ENCODE results near the gene SIK2. TPM values are rescaled to one million over a fixed set of nuclear protein-coding genes. Genes with fewer than 3 reads are reported as not detected.
A peak's percentile ranks its signal among the peaks of the same experiment; 100 is the strongest.

The SIK2 gene
- total and polyA plus RNA-seq, 4 experiments from 2014 or later, result 0.04 to 13.8 (median 6.6) TPM

DNA sequence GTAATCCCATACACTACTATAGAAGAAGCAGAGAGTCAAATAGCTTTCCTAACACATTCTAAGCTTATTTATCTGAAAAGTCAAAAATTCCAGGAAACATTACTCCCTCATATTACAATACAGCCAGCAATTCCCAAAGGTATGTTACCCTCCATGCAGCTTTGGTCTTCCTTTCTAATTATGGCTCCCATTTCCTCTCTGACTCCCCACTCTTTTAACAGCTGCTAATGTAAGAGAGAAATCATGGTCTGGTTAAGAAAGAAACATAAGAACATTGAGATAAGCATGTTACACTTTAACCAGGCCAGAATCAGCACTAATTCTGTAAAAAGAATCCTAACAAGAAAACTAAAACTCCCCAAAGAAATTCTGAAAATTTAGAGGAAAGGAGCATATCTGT lies 157.1 kb downstream of the SIK2 start:
- Mint-ChIP-seq H3K9me3 (peaks cover 0 to 2% (median 0%) of the 10 kb centered on the region in 8 donors), H3K4me1 (peaks cover 17 to 31% (median 23%) of the 10 kb centered on the region in 4 donors), H3K27me3 (no peaks in the 10 kb centered on the region), H3K36me3 (peaks cover 48 to 72% of the 10 kb centered on the region in 2 donors), H3K4me3 (no peak overlapping the region), H3K27ac (no peak overlapping the region)
- no peaks in the 10 kb centered on the region for H3K9me3 ChIP-seq (ENCODE audit: control insufficient read depth in 1 of 2, low read length in 2 of 2)
- H3K36me3 ChIP-seq (ENCODE audit: insufficient read depth, low read length), result peaks cover 33% of the 10 kb centered on the region
- H3K4me1 ChIP-seq (ENCODE audit: insufficient read depth, low read length), result peaks cover 8% of the 10 kb centered on the region
- no peaks in the 10 kb centered on the region for H3K27me3 ChIP-seq (ENCODE audit: insufficient read depth, low read length)
- H3K4me3 ChIP-seq (ENCODE audit: low read length in 2 of 2), result no peak overlapping the region
- intact Hi-C loops (cut with micrococcal nuclease), result no loop called here
- no peak for DNase-seq
- ChIA-PET CTCF (ENCODE audit: partially characterized antibody) (interaction anchor here (1.2 to 2.6 kb wide), 2 partner anchors 17 to 172 kb away, joined by 3 to 19 read pairs; no protein-coding TSS in a partner anchor), POLR2A (ENCODE audit: partially characterized antibody) (interaction anchor here (1.1 kb wide), 1 partner anchor 9 kb away, joined by 3 read pairs; no protein-coding TSS in a partner anchor)
- no peak overlapping the region for H3K27ac ChIP-seq (ENCODE audit: low read depth, low read length)

DNA sequence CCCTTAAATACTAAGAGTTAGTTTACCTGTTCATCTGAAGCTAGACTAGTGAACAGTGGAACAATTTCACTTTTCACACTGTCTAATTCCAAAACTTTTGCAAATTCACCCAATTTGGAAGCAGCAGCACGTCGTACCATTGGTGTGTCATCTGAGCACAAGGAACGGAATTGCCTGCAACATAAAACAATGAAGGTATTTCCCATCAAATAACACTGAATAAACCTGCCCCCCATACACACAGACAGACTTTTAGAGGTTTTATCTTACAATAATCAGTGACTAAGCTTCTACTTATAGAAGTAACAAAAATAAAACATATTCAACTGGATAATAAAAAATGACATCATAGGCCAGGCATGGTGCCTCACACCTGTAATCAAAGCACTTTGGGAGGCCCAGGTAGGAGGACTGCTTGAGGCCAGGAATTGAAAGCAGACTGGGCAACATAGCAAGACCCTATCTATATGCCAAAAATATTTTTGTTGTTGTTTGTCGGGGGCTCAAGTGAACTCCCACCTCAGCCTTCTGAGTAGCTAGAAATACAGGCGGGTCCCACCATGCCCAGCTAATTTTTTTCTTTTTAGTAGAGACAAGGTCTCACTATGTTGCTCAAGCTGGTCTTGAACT lies 157.6 kb downstream of the SIK2 start:
- Mint-ChIP-seq H3K4me3 (no peak overlapping the region), H3K27ac (peak overlapping the region in 1 of 7 donors; percentile 17), H3K4me1 (peaks cover 21 to 36% (median 28%) of the 10 kb centered on the region in 4 donors), H3K27me3 (no peaks in the 10 kb centered on the region), H3K36me3 (peaks cover 47 to 73% of the 10 kb centered on the region in 2 donors), H3K9me3 (peaks cover 0 to 2% (median 0%) of the 10 kb centered on the region in 8 donors)
- peaks cover 13% of the 10 kb centered on the region for H3K4me1 ChIP-seq (ENCODE audit: insufficient read depth, low read length)
- intact Hi-C loops (cut with micrococcal nuclease), result no loop called here
- H3K36me3 ChIP-seq (ENCODE audit: insufficient read depth, low read length), result peaks cover 32% of the 10 kb centered on the region
- H3K27ac ChIP-seq (ENCODE audit: low read depth, low read length), result no peak overlapping the region
- DNase-seq, result no peak
- no peak overlapping the region for H3K4me3 ChIP-seq (ENCODE audit: low read length in 2 of 2)
- H3K9me3 ChIP-seq (ENCODE audit: control insufficient read depth in 1 of 2, low read length in 2 of 2), result no peaks in the 10 kb centered on the region
- H3K27me3 ChIP-seq (ENCODE audit: insufficient read depth, low read length), result no peaks in the 10 kb centered on the region
- POLR2A ChIA-PET (ENCODE audit: partially characterized antibody), result no interaction called here
- CTCF ChIA-PET (ENCODE audit: partially characterized antibody), result interaction anchor here (1.2 to 2.6 kb wide), 3 partner anchors 10 to 173 kb away, joined by 3 to 19 read pairs (median 5); no protein-coding TSS in a partner anchor

DNA sequence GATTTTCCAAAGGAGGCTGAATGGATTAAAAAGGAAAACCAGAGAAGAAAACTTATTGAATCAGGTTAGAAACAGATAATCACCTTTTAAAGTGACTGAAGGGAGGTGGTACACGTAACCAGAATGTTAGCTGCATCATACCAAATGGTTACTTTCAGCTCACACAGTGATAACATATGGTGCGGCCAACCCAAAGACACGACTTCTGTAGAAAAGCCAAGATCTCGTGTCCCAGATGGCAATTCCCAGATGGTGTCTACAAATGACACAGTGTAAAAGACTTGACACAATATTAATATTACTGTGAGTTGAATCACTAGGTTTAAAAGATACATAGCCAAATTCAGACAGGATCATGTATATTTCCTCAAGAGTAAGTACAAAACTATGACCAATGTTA lies 158.8 kb downstream of the SIK2 start:
- Histone ChIP-seq H3K27me3 (ENCODE audit: insufficient read depth, low read length) (no peaks in the 10 kb centered on the region), H3K36me3 (ENCODE audit: insufficient read depth, low read length) (peaks cover 26% of the 10 kb centered on the region), H3K4me3 (ENCODE audit: low read length in 2 of 2) (no peak overlapping the region), H3K4me1 (ENCODE audit: insufficient read depth, low read length) (peaks cover 17% of the 10 kb centered on the region), H3K27ac (ENCODE audit: low read depth, low read length) (no peak overlapping the region), H3K9me3 (ENCODE audit: control insufficient read depth in 1 of 2, low read length in 2 of 2) (no peaks in the 10 kb centered on the region)
- no peaks in the 10 kb centered on the region for H3K27me3 Mint-ChIP-seq
- no peak overlapping the region for H3K4me3 Mint-ChIP-seq
- DNase-seq, result no peak
- H3K9me3 Mint-ChIP-seq, result peaks cover 0 to 2% (median 0%) of the 10 kb centered on the region in 8 donors
- H3K4me1 Mint-ChIP-seq, result peaks cover 28 to 45% (median 33%) of the 10 kb centered on the region in 4 donors
- CTCF ChIA-PET (ENCODE audit: partially characterized antibody), result interaction anchor here (1.3 to 7.8 kb wide), 5 partner anchors 9 to 174 kb away, joined by 3 to 50 read pairs (median 5); partner anchors contain the start of gene SIK2
- POLR2A ChIA-PET (ENCODE audit: partially characterized antibody), result no interaction called here
- peak overlapping the region in 1 of 7 donors; percentile 76 for H3K27ac Mint-ChIP-seq
- peaks cover 47 to 79% of the 10 kb centered on the region in 2 donors for H3K36me3 Mint-ChIP-seq
- intact Hi-C loops (cut with micrococcal nuclease), result no loop called here

DNA sequence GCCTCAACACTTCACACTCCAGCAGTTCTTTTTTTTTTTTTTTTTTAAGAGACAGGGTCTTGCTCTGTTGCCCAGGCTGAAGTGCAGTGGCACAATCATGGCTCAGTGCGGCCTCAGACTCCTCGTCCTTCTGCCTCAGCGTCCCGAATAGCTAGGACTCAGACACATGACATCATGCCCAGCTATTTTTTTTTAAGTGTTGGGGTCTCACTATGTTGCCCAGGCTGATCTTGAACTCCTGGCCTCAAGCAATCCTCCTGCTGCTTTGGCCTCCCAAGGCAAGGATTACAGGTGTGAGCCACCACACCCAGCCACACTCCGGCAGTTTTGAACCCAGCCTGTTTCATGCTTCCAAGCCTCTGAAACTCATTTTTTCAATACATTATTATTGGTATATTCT lies 160.3 kb downstream of the SIK2 start:
- H3K4me3 Mint-ChIP-seq, result peak overlapping the region in 1 of 8 donors; percentile 17
- ChIA-PET POLR2A (ENCODE audit: partially characterized antibody) (interaction anchor here (1.5 kb wide), 1 partner anchor 15 kb away, joined by 3 read pairs; no protein-coding TSS in a partner anchor), CTCF (ENCODE audit: partially characterized antibody) (interaction anchor here (0.7 to 8.8 kb wide), 8 partner anchors 14 to 758 kb away, joined by 3 to 103 read pairs (median 4); partner anchors contain the start of gene SIK2)
- Histone ChIP-seq H3K4me3 (ENCODE audit: low read length in 2 of 2) (no peak overlapping the region), H3K27me3 (ENCODE audit: insufficient read depth, low read length) (no peaks in the 10 kb centered on the region), H3K36me3 (ENCODE audit: insufficient read depth, low read length) (peaks cover 26% of the 10 kb centered on the region), H3K4me1 (ENCODE audit: insufficient read depth, low read length) (peaks cover 24% of the 10 kb centered on the region), H3K27ac (ENCODE audit: low read depth, low read length) (no peak overlapping the region), H3K9me3 (ENCODE audit: control insufficient read depth in 1 of 2, low read length in 2 of 2) (no peaks in the 10 kb centered on the region)
- H3K27me3 Mint-ChIP-seq, result no peaks in the 10 kb centered on the region
- no peak for DNase-seq
- H3K9me3 Mint-ChIP-seq, result peaks cover 0 to 2% (median 0%) of the 10 kb centered on the region in 8 donors
- peak overlapping the region in 2 of 7 donors; percentile 31 to 37 for H3K27ac Mint-ChIP-seq
- H3K4me1 Mint-ChIP-seq, result peaks cover 31 to 58% (median 37%) of the 10 kb centered on the region in 4 donors
- intact Hi-C loops (cut with micrococcal nuclease), result no loop called here
- peaks cover 43 to 71% of the 10 kb centered on the region in 2 donors for H3K36me3 Mint-ChIP-seq

DNA sequence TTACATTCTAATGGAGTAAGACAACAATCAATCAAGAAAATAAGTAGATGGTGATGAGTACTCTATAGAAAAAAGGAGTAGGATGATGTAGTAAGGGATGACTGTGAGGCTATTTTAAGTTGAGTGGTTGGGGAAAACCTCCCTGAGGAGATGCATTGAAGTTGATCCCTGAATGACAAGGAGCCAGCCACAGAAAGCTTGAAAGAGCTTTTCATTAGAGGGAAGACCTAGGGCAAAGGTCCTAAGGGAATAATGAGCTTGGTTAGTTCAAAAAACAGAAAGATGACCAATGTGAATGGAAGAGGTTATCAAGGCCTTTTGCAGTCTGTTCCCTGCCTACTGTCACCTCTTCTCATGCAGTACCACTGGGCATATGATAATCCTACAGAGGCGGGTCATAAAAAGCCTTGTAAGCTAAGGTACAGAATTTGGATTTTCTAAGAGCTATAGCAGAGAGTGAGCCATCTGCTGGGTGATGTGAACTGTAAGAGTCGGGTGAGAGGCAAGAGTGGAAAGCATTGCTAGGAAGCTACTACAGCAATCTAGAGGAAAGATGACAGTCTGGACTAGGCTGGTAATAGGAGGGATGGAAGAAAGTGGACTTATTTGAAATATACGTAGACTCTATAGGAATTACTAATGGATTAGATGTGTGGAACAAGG lies 160.9 kb downstream of the SIK2 start:
- ChIA-PET CTCF (ENCODE audit: partially characterized antibody) (interaction anchor here (0.7 to 8.8 kb wide), 7 partner anchors 13 to 758 kb away, joined by 3 to 103 read pairs (median 5); partner anchors contain the start of gene SIK2), POLR2A (ENCODE audit: partially characterized antibody) (interaction anchor here (1.5 to 2.7 kb wide), 2 partner anchors 14 to 160 kb away, joined by 3 to 9 read pairs; partner anchors contain the start of gene SIK2)
- no peaks in the 10 kb centered on the region for H3K9me3 Mint-ChIP-seq
- no peak overlapping the region for H3K27ac ChIP-seq (ENCODE audit: low read depth, low read length)
- H3K27me3 ChIP-seq (ENCODE audit: insufficient read depth, low read length), result no peaks in the 10 kb centered on the region
- H3K4me3 Mint-ChIP-seq, result peak overlapping the region in 4 of 8 donors; percentile 1 to 59 (median 24)
- no peak overlapping the region for H3K4me3 ChIP-seq (ENCODE audit: low read length in 2 of 2)
- peaks cover 26% of the 10 kb centered on the region for H3K36me3 ChIP-seq (ENCODE audit: insufficient read depth, low read length)
- H3K27ac Mint-ChIP-seq, result peak overlapping the region in 4 of 7 donors; percentile 24 to 86 (median 53)
- no peaks in the 10 kb centered on the region for H3K9me3 ChIP-seq (ENCODE audit: control insufficient read depth in 1 of 2, low read length in 2 of 2)
- no peak for DNase-seq
- H3K4me1 Mint-ChIP-seq, result peaks cover 30 to 55% (median 36%) of the 10 kb centered on the region in 4 donors
- H3K4me1 ChIP-seq (ENCODE audit: insufficient read depth, low read length), result peaks cover 24% of the 10 kb centered on the region
- H3K27me3 Mint-ChIP-seq, result no peaks in the 10 kb centered on the region
- peaks cover 38 to 66% of the 10 kb centered on the region in 2 donors for H3K36me3 Mint-ChIP-seq
- intact Hi-C loops (cut with micrococcal nuclease), result no loop called here

DNA sequence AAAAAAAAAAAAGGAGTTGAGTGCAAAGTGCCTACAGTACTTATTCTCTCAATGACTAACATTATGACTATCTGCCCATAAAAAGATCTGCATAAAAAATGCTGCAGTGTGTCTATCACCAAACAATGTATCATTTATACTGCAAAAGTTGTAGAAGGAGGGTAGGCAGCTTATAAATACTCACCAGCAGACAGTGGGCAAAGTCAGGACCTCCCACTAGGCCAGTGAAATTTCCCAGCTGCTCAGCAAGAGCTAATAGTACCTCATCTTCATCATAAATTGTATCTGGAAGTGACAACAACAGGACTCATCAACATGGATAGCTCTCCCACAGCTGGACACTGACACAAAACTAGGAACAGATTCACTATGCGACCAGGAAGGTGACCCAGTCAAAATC lies 162.4 kb downstream of the SIK2 start:
- H3K4me1 ChIP-seq (ENCODE audit: insufficient read depth, low read length), result peaks cover 24% of the 10 kb centered on the region
- POLR2A ChIA-PET (ENCODE audit: partially characterized antibody), result interaction anchor here (0.8 to 2.7 kb wide), 2 partner anchors 160 to 162 kb away, joined by 3 to 9 read pairs; partner anchors contain the start of gene SIK2
- H3K9me3 Mint-ChIP-seq, result no peaks in the 10 kb centered on the region
- intact Hi-C loops (cut with micrococcal nuclease), result loop anchor here (2.0 to 5.0 kb wide), 2 partner anchors 108 to 162 kb away; partner anchors contain the start of gene ALG9
- H3K4me3 Mint-ChIP-seq, result peak overlapping the region in 7 of 8 donors; percentile 93 to 100 (median 99)
- DNase-seq, result no peak
- CTCF ChIA-PET (ENCODE audit: partially characterized antibody), result interaction anchor here (0.6 to 8.8 kb wide), 8 partner anchors 9 to 196 kb away, joined by 3 to 103 read pairs (median 4); partner anchors contain the start of gene SIK2
- H3K27ac ChIP-seq (ENCODE audit: low read depth, low read length), result peak overlapping the region; percentile 84
- peaks cover 17% of the 10 kb centered on the region for H3K36me3 ChIP-seq (ENCODE audit: insufficient read depth, low read length)
- H3K4me1 Mint-ChIP-seq, result peaks cover 30 to 55% (median 36%) of the 10 kb centered on the region in 4 donors
- H3K27me3 ChIP-seq (ENCODE audit: insufficient read depth, low read length), result no peaks in the 10 kb centered on the region
- H3K36me3 Mint-ChIP-seq, result peaks cover 25 to 54% of the 10 kb centered on the region in 2 donors
- no peaks in the 10 kb centered on the region for H3K27me3 Mint-ChIP-seq
- H3K9me3 ChIP-seq (ENCODE audit: control insufficient read depth in 1 of 2, low read length in 2 of 2), result no peaks in the 10 kb centered on the region
- peak overlapping the region; percentile 60 to 92 for H3K4me3 ChIP-seq (ENCODE audit: low read length in 2 of 2)
- H3K27ac Mint-ChIP-seq, result peak overlapping the region in 4 of 7 donors; percentile 65 to 99 (median 94)

All from CD4-positive, alpha-beta memory T cell (primary cell).